HG03378 (cell line): ENCODE results near the gene TNFAIP8L3.

ENCODE experiments used
- ATAC-seq: cut with Tn5 transposase; IDR thresholded peaks from one replicate; pipeline ENCODE4 v1.9.1; 2021; ENCODE audit warnings: mild to moderate bottlenecking, moderate library complexity; ENCODE audit not compliant: unreplicated experiment

Gene TNFAIP8L3

GRCh38 chr15:51090753-51091152 is 4.0 kb downstream of the TNFAIP8L3 start:
- ATAC-seq, result no peak

- no peak for ATAC-seq
Observed at GRCh38 chr15:51089699-51090453, 4.8 kb downstream of the TNFAIP8L3 start.

- no peak for ATAC-seq
Observed at GRCh38 chr15:51089041-51089440, 5.7 kb downstream of the TNFAIP8L3 start.

- ATAC-seq, result no peak
Observed at GRCh38 chr15:51088585-51088984, 6.1 kb downstream of the TNFAIP8L3 start.

- no peak for ATAC-seq
Observed at GRCh38 chr15:51087513-51087912, 7.2 kb downstream of the TNFAIP8L3 start.

- ATAC-seq, result no peak
Observed at GRCh38 chr15:51086409-51086808, 8.3 kb downstream of the TNFAIP8L3 start.

GRCh38 chr15:51085764-51086163 is 8.9 kb downstream of the TNFAIP8L3 start:
- no peak for ATAC-seq

GRCh38 chr15:51083641-51084166 is 11.0 kb downstream of the TNFAIP8L3 start:
- ATAC-seq, result no peak

- ATAC-seq, result no peak
Observed at GRCh38 chr15:51082246-51082645, 12.5 kb downstream of the TNFAIP8L3 start.

- no peak for ATAC-seq
Observed at GRCh38 chr15:51080286-51080685, 14.4 kb downstream of the TNFAIP8L3 start.

GRCh38 chr15:51079226-51079625 is 15.5 kb downstream of the TNFAIP8L3 start:
- no peak for ATAC-seq

GRCh38 chr15:51077221-51078153 is 17.2 kb downstream of the TNFAIP8L3 start:
- no peak for ATAC-seq

- ATAC-seq, result no peak
Observed at GRCh38 chr15:51076524-51077220, 18.0 kb downstream of the TNFAIP8L3 start.

- ATAC-seq, result no peak
Observed at GRCh38 chr15:51075826-51076523, 18.7 kb downstream of the TNFAIP8L3 start.

- no peak for ATAC-seq
Observed at GRCh38 chr15:51075364-51075763, 19.3 kb downstream of the TNFAIP8L3 start.

- ATAC-seq, result no peak
Observed at GRCh38 chr15:51074926-51075325, 19.8 kb downstream of the TNFAIP8L3 start.

- ATAC-seq, result no peak
Observed at GRCh38 chr15:51071578-51071977, 23.1 kb downstream of the TNFAIP8L3 start.

GRCh38 chr15:51069983-51070382 is 24.7 kb downstream of the TNFAIP8L3 start:
- ATAC-seq, result no peak

- ATAC-seq, result no peak
Observed at GRCh38 chr15:51067510-51067909, 27.2 kb downstream of the TNFAIP8L3 start.

- no peak for ATAC-seq
Observed at GRCh38 chr15:51065781-51066180, 28.9 kb downstream of the TNFAIP8L3 start.
